HG03378 (cell line): Measurements from ENCODE around the gene TBC1D24.
"Not testable (repeated sequence)": the region's sequence is repeated elsewhere in the genome, so short reads cannot be mapped to it uniquely, and the experiment has no call there.

Experiments used
- ATAC-seq: cut with Tn5 transposase; IDR thresholded peaks from one replicate; pipeline ENCODE4 v1.9.1; 2021; ENCODE audit warnings: mild to moderate bottlenecking, moderate library complexity; ENCODE audit not compliant: unreplicated experiment

Gene TBC1D24

GRCh38 chr16:2474877-2475412 lies at the start of gene TBC1D24:
TSS of gene TBC1D24 (plus strand) at chr16:2475127. CDS start at chr16:2496149, 21,022 bp downstream.
- ATAC-seq = no peak

GRCh38 chr16:2425825-2426430 lies 49.0 kb upstream of the TBC1D24 start:
- no peak for ATAC-seq

- ATAC-seq = no peak
These were observed 48.0 kb upstream of the TBC1D24 start for GRCh38 chr16:2426941-2427361.

- no peak for ATAC-seq
These were observed 47.4 kb upstream of the TBC1D24 start for GRCh38 chr16:2427526-2427925.

GRCh38 chr16:2428051-2428783 lies 46.7 kb upstream of the TBC1D24 start:
- ATAC-seq = peak; percentile 21

- ATAC-seq = no peak
These were observed 46.2 kb upstream of the TBC1D24 start for GRCh38 chr16:2428784-2429033.

- peak; percentile 75 for ATAC-seq
These were observed 45.7 kb upstream of the TBC1D24 start, which contains the start of gene CCNF for GRCh38 chr16:2429034-2429770. TSS of gene CCNF (plus strand) at chr16:2429447. CDS start at chr16:2429482, 35 bp downstream.

- ATAC-seq = peak; percentile 3
These were observed 44.9 kb upstream of the TBC1D24 start for GRCh38 chr16:2429771-2430663.

- ATAC-seq = no peak
These were observed 42.6 kb upstream of the TBC1D24 start for GRCh38 chr16:2432286-2432685.

GRCh38 chr16:2432801-2433505 lies 42.0 kb upstream of the TBC1D24 start:
- ATAC-seq = no peak

GRCh38 chr16:2435236-2435635 lies 39.7 kb upstream of the TBC1D24 start:
- not testable (repeated sequence) for ATAC-seq

GRCh38 chr16:2436110-2436509 lies 38.8 kb upstream of the TBC1D24 start:
- no peak for ATAC-seq

GRCh38 chr16:2437032-2437790 lies 37.7 kb upstream of the TBC1D24 start:
- ATAC-seq = no peak

- ATAC-seq = no peak
These were observed 36.8 kb upstream of the TBC1D24 start for GRCh38 chr16:2438121-2438520.

- no peak for ATAC-seq
These were observed 35.3 kb upstream of the TBC1D24 start for GRCh38 chr16:2439598-2439997.

- not testable (repeated sequence) for ATAC-seq
These were observed 33.7 kb upstream of the TBC1D24 start for GRCh38 chr16:2441143-2441804.

- no peak for ATAC-seq
These were observed 31.4 kb upstream of the TBC1D24 start for GRCh38 chr16:2443555-2443954.

- no peak for ATAC-seq
These were observed 26.9 kb upstream of the TBC1D24 start for GRCh38 chr16:2447920-2448583.
